Lung (tissue), 12 donors: Measurements from ENCODE around the gene MED29. TPM values are rescaled to one million over a fixed set of nuclear protein-coding genes. Genes with fewer than 3 reads are reported as not detected.

ENCODE experiments used
- ATAC-seq: fragments of 200-7000 bp; cut with Tn5 transposase; one replicate; pipeline ENCODE4 v1.9.1; 2020; ENCODE audit warnings: moderate number of reproducible peaks; ENCODE audit not compliant: insufficient read depth, low FRiP score
- DNase-seq, 3 donors: peaks; one replicate each; pipeline ENCODE4 v3.0.0-alpha.2; 2013 to 2017
- H3K27ac ChIP-seq, 2 donors: one replicate each; pipeline ENCODE4 v1.5.1; 2013; ENCODE audit warnings: mild to moderate bottlenecking in 2 of 2, moderate library complexity in 2 of 2, control low read depth in 1 of 2, inconsistent platforms in 1 of 2, low read depth in 1 of 2, low read length in 1 of 2
- H3K27me3 ChIP-seq, 3 donors: one replicate each; pipeline ENCODE4 v1.5.1; 2013; ENCODE audit warnings: low read length in 2 of 3; ENCODE audit not compliant: control insufficient read depth in 3 of 3, insufficient read depth in 3 of 3
- H3K36me3 ChIP-seq, 4 donors: one replicate each; pipeline ENCODE4 v1.5.1; 2013; ENCODE audit warnings: low read length in 4 of 4, mild to moderate bottlenecking in 1 of 4, moderate library complexity in 1 of 4; ENCODE audit not compliant: control insufficient read depth in 4 of 4, insufficient read depth in 4 of 4
- H3K4me1 ChIP-seq, 5 donors: one replicate each; pipeline ENCODE4 v1.5.1; 2013; ENCODE audit warnings: low read length in 5 of 5, mild to moderate bottlenecking in 2 of 5, moderate library complexity in 1 of 5; ENCODE audit not compliant: control insufficient read depth in 5 of 5, insufficient read depth in 5 of 5
- H3K4me3 ChIP-seq: one replicate; pipeline ENCODE4 v1.5.1; 2013; ENCODE audit warnings: mild to moderate bottlenecking, control low read depth, moderate library complexity
- H3K9ac ChIP-seq, 2 donors: one replicate each; pipeline ENCODE4 v1.5.1; 2013; ENCODE audit warnings: low read length in 2 of 2, control low read depth in 1 of 2; ENCODE audit not compliant: insufficient read depth in 1 of 2
- H3K9me3 ChIP-seq, 4 donors: one replicate each; pipeline ENCODE4 v1.5.1; 2013; ENCODE audit warnings: low read length in 3 of 4, mild to moderate bottlenecking in 1 of 4, moderate library complexity in 1 of 4; ENCODE audit not compliant: control insufficient read depth in 4 of 4, insufficient read depth in 3 of 4
- WGBS, 2 donors: extraction: QIAGEN DNeasy Blood & Tissue Kit; methylation state at CpG; one replicate each; pipeline ENCODE4 v1.1.7; 2013; 5-methylcytosine and 5-hydroxymethylcytosine counted together
- polyA plus RNA-seq, 2 donors: library from polyadenylated mRNA; stranded (reverse); fragments of 200-250 nt; gene quantifications; one replicate each; pipeline ENCODE4 v1.2.1, GENCODE V29; 2013
- total RNA-seq, 2 donors: library from RNA; depleted of rRNA in 1 of 2; stranded (reverse); fragments of >200 nt in 1 of 2; gene quantifications; one replicate each; pipeline ENCODE4 v1.2.1, GENCODE V29; 2014 to 2021
- TF ChIP-seq, protein P1 (sequence below): IDR thresholded peaks from 2 replicates; pipeline ENCODE4 v1.5.1; 2012; ENCODE audit warnings: mild to moderate bottlenecking; ENCODE audit errors: control extremely low read depth, extremely low read depth
- donor health status: control.
- donor health status: control.
- donor health status: Bipolar disorder and iron deficiency.
- donor health status: healthy.
- donor health status: DM: yes; HTN: yes; CAD: no.

MED29 gene
- total and polyA plus RNA-seq, 4 donors, result 16.5 to 36.8 (median 32.8) TPM

DNA sequence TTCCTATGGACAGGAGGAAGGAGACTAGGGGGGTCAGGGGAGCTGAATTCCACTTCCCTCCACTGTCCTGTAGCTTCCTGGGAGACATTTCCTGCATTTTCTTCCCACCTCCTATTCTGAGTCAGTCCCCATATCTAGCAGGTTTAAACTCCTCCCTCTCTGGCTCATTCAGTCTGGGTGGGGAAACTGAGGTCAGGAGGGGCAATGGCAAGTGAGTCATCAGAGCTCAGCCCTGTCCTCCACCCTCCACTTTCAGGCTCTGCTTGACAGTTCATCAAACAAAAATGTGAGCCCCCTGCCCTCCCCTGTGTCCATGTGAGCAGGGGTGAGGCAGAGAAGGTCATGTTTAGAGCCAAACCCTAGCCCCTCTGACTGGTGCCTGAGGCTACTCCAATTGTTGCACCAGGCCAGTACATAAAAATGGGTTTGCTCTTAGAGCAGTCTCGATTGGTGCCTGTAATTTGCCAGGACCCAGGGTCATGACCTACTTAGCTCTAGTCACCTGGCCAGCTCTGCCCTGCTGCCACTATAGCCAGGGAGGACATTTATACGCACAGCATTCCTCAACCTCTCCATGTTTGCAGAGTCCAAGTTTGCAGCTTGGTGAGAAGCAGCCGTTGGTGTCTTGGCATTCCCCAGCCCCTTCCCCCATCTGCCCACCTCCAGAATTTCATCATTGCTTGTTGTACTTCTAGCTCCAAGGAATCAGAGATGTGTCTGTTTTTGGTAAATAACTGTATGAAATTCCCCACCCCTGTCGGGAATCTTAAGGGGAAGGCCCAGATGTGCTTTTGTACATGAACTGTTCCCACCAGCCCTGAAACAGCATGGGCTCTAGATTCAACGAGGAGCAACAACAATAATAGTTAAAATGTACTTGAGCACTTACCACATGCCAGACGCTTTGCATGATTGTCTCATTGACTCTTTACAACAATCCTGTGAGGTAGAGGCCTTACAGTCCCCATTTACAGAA is 28.2 kb upstream of the MED29 start:
- peaks cover 13 to 35% (median 24%) of the 10 kb centered on the region in 4 donors for H3K36me3 ChIP-seq
- no peak overlapping the region for H3K4me3 ChIP-seq
- H3K27ac ChIP-seq, result peak overlapping the region in 1 of 2 donors; percentile 39

DNA sequence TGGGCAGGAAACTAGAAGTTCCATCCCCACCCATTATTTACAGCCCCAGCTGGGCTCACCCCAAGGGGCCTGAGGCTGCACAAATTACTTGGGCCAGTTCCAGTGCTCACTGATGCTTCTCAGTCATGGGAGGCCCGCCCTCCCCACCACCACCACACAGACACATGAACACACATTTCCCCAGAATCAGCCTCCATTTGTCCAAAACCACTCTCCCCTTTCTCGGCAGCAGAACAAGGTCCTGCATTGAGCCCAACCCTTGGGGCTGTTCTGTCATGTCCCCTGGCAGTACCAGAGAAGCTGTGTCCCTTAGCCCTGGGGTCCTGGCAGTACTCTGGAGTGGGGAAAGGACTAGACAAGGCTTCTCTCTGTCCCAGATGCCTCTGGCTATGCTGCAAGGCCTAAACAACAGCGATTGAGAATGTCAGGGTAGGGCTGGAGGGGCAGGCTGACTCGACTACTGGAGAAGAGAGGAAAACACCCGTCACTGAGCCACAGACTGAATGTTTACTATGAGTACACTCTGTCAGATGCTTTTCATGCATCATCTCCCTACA is 27.2 kb upstream of the MED29 start:
- Histone ChIP-seq H3K9ac (no peak overlapping the region), H3K27me3 (no peaks in the 10 kb centered on the region), H3K9me3 (no peaks in the 10 kb centered on the region), H3K4me3 (no peak overlapping the region), H3K4me1 (peaks cover 0 to 6% (median 0%) of the 10 kb centered on the region in 5 donors), H3K27ac (no peak overlapping the region), H3K36me3 (peaks cover 9 to 29% (median 19%) of the 10 kb centered on the region in 4 donors)
- WGBS, 2 donors, result 81 to 87% methylated on average over 5 of the region's 5 CpGs
- DNase-seq (peak in 1 of 3 donors; percentile 9), ATAC-seq (no peak)
- TF ChIP-seq, protein P1, sequence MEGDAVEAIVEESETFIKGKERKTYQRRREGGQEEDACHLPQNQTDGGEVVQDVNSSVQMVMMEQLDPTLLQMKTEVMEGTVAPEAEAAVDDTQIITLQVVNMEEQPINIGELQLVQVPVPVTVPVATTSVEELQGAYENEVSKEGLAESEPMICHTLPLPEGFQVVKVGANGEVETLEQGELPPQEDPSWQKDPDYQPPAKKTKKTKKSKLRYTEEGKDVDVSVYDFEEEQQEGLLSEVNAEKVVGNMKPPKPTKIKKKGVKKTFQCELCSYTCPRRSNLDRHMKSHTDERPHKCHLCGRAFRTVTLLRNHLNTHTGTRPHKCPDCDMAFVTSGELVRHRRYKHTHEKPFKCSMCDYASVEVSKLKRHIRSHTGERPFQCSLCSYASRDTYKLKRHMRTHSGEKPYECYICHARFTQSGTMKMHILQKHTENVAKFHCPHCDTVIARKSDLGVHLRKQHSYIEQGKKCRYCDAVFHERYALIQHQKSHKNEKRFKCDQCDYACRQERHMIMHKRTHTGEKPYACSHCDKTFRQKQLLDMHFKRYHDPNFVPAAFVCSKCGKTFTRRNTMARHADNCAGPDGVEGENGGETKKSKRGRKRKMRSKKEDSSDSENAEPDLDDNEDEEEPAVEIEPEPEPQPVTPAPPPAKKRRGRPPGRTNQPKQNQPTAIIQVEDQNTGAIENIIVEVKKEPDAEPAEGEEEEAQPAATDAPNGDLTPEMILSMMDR, result no peak

More for the DNA sequence above, 28.2 kb upstream of the MED29 start:
- Histone ChIP-seq H3K9me3 (no peaks in the 10 kb centered on the region), H3K9ac (no peak overlapping the region), H3K27me3 (no peaks in the 10 kb centered on the region), H3K4me1 (peaks cover 0 to 6% (median 0%) of the 10 kb centered on the region in 5 donors)
- WGBS, 2 donors, result 72 to 83% methylated on average over 6 of the region's 6 CpGs
- DNase-seq (no peak), ATAC-seq (peak; percentile 68)
- TF ChIP-seq, protein P1, result no peak

DNA sequence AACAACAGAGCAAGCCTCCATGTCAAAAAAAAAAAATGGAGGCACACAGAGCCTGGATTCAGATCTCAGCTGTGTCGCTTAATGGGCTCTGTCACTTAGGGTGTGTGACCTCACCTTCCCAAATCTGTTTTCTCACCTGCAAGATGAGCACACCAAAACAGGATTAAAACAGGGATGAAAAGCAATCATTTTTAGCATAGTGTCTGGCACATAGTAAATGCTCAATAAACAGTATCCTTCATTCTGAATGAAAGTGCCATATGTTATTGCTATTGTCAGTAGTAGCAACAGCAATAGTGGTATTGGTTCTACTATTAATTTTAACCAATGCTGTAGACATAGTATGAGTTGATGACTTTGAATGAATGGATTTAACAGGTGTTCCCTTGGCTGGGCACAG is 25.6 kb upstream of the MED29 start:
- Histone ChIP-seq H3K4me1 (peaks cover 0 to 6% (median 0%) of the 10 kb centered on the region in 5 donors), H3K9ac (no peak overlapping the region), H3K9me3 (no peaks in the 10 kb centered on the region), H3K27ac (no peak overlapping the region), H3K36me3 (peaks cover 9 to 34% (median 19%) of the 10 kb centered on the region in 4 donors), H3K27me3 (no peaks in the 10 kb centered on the region), H3K4me3 (no peak overlapping the region)
- ATAC-seq (no peak), DNase-seq (no peak)
- 96 to 100% methylated on average over 1 of the region's 1 CpG for WGBS, 2 donors
- TF ChIP-seq, protein P1, result no peak
